ENCODE results near the gene NLRP1. TPM values are rescaled to one million over a fixed set of nuclear protein-coding genes. Genes with fewer than 3 reads are reported as not detected.

The NLRP1 gene
- total and polyA plus RNA-seq, 4 donors, result 1.8 to 5.4 (median 3.0) TPM

GRCh38 chr17:5607946-5608345, 23.6 kb upstream of the NLRP1 start (continued):
- TF ChIP-seq ZBTB33 (IDR thresholded peaks at IDR 0.05) (no peak), MAX (IDR thresholded peaks at IDR 0.05) (no peak), ATF3 (IDR thresholded peaks at IDR 0.05) (no peak), EGR1 (IDR thresholded peaks at IDR 0.05; ENCODE audit: low read depth in 2 of 2) (no peak), RAD21 (IDR thresholded peaks at IDR 0.05) (no peak)

- WGBS, result 64% methylated on average over 4 of the region's 4 CpGs
- no peaks in the 10 kb centered on the region for H3K4me1 ChIP-seq (ENCODE audit: control insufficient read depth in 4 of 4, insufficient read depth in 4 of 4, low read length in 3 of 4)
- H3K9me3 ChIP-seq (ENCODE audit: control insufficient read depth in 4 of 4, low read length in 3 of 4), result no peaks in the 10 kb centered on the region
- no peak overlapping the region for H3K4me3 ChIP-seq (ENCODE audit: low read depth in 1 of 3, low read length in 3 of 3)
- no peaks in the 10 kb centered on the region for H3K36me3 ChIP-seq (ENCODE audit: control insufficient read depth in 4 of 4, insufficient read depth in 3 of 4, low read depth in 1 of 4, low read length in 3 of 4)
- H3K9ac ChIP-seq (ENCODE audit: low read depth in 1 of 2, low read length in 2 of 2), result no peak overlapping the region
- no peak overlapping the region for H3K27ac ChIP-seq (ENCODE audit: low read depth in 1 of 2, low read length in 2 of 2)
- TF ChIP-seq RAD21 (IDR thresholded peaks at IDR 0.05) (no peak), HNF4G (IDR thresholded peaks at IDR 0.05) (no peak), EGR1 (IDR thresholded peaks at IDR 0.05; ENCODE audit: low read depth in 2 of 2) (no peak)
- no peak for DNase-seq (ENCODE audit: low spot score)
- peaks cover 0 to 4% (median 1%) of the 10 kb centered on the region in 4 donors for H3K27me3 ChIP-seq (ENCODE audit: control insufficient read depth in 4 of 4, insufficient read depth in 4 of 4, low read length in 3 of 4)
These were observed 21.1 kb upstream of the NLRP1 start for GRCh38 chr17:5605452-5605851.

- Histone ChIP-seq H3K27me3 (ENCODE audit: control insufficient read depth in 4 of 4, insufficient read depth in 4 of 4, low read length in 3 of 4) (peaks cover 0 to 4% (median 1%) of the 10 kb centered on the region in 4 donors), H3K4me1 (ENCODE audit: control insufficient read depth in 4 of 4, insufficient read depth in 4 of 4, low read length in 3 of 4) (no peaks in the 10 kb centered on the region)
- TF ChIP-seq REST (IDR thresholded peaks at IDR 0.05) (no peak), JUND (IDR thresholded peaks at IDR 0.05) (no peak), MAX (IDR thresholded peaks at IDR 0.05) (no peak), ATF3 (IDR thresholded peaks at IDR 0.05) (no peak), NR2F2 (IDR thresholded peaks at IDR 0.05) (no peak), RXRA (IDR thresholded peaks at IDR 0.05) (no peak), ZBTB33 (IDR thresholded peaks at IDR 0.05) (no peak), CTCF (IDR thresholded peaks at IDR 0.05; ENCODE audit: low read depth, low read length, missing input control) (no peak)
These were observed 15.7 kb upstream of the NLRP1 start for GRCh38 chr17:5600041-5600440.

More at GRCh38 chr17:5600041-5600440, 15.7 kb upstream of the NLRP1 start:
- Histone ChIP-seq H3K36me3 (ENCODE audit: control insufficient read depth in 4 of 4, insufficient read depth in 3 of 4, low read depth in 1 of 4, low read length in 3 of 4) (no peaks in the 10 kb centered on the region), H3K27ac (ENCODE audit: low read depth in 1 of 2, low read length in 2 of 2) (no peak overlapping the region), H3K9me3 (ENCODE audit: control insufficient read depth in 4 of 4, low read length in 3 of 4) (no peaks in the 10 kb centered on the region), H3K4me3 (ENCODE audit: low read depth in 1 of 3, low read length in 3 of 3) (no peak overlapping the region), H3K9ac (ENCODE audit: low read depth in 1 of 2, low read length in 2 of 2) (no peak overlapping the region)
- DNase-seq (ENCODE audit: low spot score), result no peak

Measured in liver (tissue), 9 donors.